DND-41 (cell line): ENCODE results near the gene GRM5.
"Not testable (repeated sequence)": the region's sequence is repeated elsewhere in the genome, so short reads cannot be mapped to it uniquely, and the experiment has no call there.

Experiments used
- ATAC-seq: fragments of 200-7000 bp; cut with Tn5 transposase; 3 replicates; pipeline ENCODE4 v1.9.1; 2021; ENCODE audit warnings: low read depth; ENCODE audit not compliant: insufficient read depth
- DNase-seq: peaks from one replicate; pipeline ENCODE4 v3.0.0-alpha.2; 2020
- H2AFZ ChIP-seq: 2 replicates; pipeline ENCODE4 v1.6.0; 2012; ENCODE audit warnings: low read depth, low read length
- H3K27ac ChIP-seq: 2 replicates; pipeline ENCODE4 v1.5.1; 2012; ENCODE audit warnings: low read length, inconsistent platforms
- H3K27me3 ChIP-seq: fragments of 200-600 bp; sonication (generic); 2 replicates; pipeline ENCODE4 v1.6.0; 2012; ENCODE audit warnings: low read length, mild to moderate bottlenecking, inconsistent platforms; ENCODE audit not compliant: insufficient read depth, poor library complexity
- H3K36me3 ChIP-seq: 2 replicates; pipeline ENCODE4 v1.5.1; 2012; ENCODE audit warnings: low read length, inconsistent platforms; ENCODE audit not compliant: insufficient read depth
- H3K4me1 ChIP-seq: 2 replicates; pipeline ENCODE4 v1.5.1; 2012; ENCODE audit warnings: mild to moderate bottlenecking, low read length; ENCODE audit not compliant: insufficient read depth
- H3K4me2 ChIP-seq: 2 replicates; pipeline ENCODE4 v1.6.0; 2012; ENCODE audit warnings: mild to moderate bottlenecking, moderate library complexity, low read length, inconsistent platforms; ENCODE audit not compliant: insufficient read depth
- H3K4me3 ChIP-seq, 2 experiments: fragments of 200-600 bp in 1 of 2; shearing (Covaris generic) in 1 of 2; 2 replicates each; pipeline ENCODE4 v1.5.1; 2012 to 2016; ENCODE audit warnings: inconsistent platforms in 2 of 2, low read length in 2 of 2, mild to moderate bottlenecking in 2 of 2, low read depth in 1 of 2, moderate library complexity in 1 of 2
- H3K79me2 ChIP-seq: 2 replicates; pipeline ENCODE4 v1.6.0; 2012; ENCODE audit warnings: low read length, inconsistent platforms; ENCODE audit not compliant: insufficient read depth
- H3K9ac ChIP-seq: 2 replicates; pipeline ENCODE4 v1.6.0; 2012; ENCODE audit warnings: low read depth, mild to moderate bottlenecking, inconsistent platforms, low read length, moderate library complexity
- H3K9me3 ChIP-seq: 2 replicates; pipeline ENCODE4 v1.5.1; 2012; ENCODE audit warnings: low read length, moderate library complexity, mild to moderate bottlenecking, inconsistent platforms; ENCODE audit not compliant: insufficient read depth, severe bottlenecking
- H4K20me1 ChIP-seq: 2 replicates; pipeline ENCODE4 v1.6.0; 2012; ENCODE audit warnings: low read length; ENCODE audit not compliant: insufficient read depth
- EZH2 ChIP-seq: IDR thresholded peaks from 3 replicates; pipeline ENCODE4 v1.6.1; 2012; ENCODE audit warnings: borderline replicate concordance, low read depth, mild to moderate bottlenecking, moderate library complexity, low read length, inconsistent platforms; ENCODE audit not compliant: severe bottlenecking
- TF ChIP-seq, protein P1 (sequence below): IDR thresholded peaks from 2 replicates; pipeline ENCODE4 v1.5.1; 2012; ENCODE audit warnings: borderline replicate concordance, low read length, moderate library complexity, mild to moderate bottlenecking; ENCODE audit not compliant: poor library complexity, severe bottlenecking; ENCODE audit errors: extremely low read depth

Gene GRM5

DNA sequence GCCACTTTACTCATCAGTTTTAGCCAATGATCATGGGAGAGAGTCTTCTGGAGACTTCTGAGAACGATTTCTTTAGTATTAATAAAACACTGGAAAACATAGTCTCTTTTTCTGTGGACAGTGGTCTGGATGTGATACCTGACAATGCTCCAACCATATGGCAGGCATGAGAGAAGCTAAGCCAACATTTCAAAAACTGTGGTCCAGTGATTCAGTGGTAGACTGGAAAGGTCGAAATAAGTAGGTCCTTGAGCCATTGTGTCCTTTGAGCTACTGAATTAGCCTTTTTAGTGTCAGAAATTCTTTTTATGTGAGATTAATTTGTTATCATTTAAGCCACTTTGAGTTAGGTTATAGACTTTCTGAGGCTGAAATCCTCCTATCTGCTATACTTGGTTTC, 530.5 kb downstream of the GRM5 start:
- TF ChIP-seq EZH2, result no peak
- TF ChIP-seq, protein P1, sequence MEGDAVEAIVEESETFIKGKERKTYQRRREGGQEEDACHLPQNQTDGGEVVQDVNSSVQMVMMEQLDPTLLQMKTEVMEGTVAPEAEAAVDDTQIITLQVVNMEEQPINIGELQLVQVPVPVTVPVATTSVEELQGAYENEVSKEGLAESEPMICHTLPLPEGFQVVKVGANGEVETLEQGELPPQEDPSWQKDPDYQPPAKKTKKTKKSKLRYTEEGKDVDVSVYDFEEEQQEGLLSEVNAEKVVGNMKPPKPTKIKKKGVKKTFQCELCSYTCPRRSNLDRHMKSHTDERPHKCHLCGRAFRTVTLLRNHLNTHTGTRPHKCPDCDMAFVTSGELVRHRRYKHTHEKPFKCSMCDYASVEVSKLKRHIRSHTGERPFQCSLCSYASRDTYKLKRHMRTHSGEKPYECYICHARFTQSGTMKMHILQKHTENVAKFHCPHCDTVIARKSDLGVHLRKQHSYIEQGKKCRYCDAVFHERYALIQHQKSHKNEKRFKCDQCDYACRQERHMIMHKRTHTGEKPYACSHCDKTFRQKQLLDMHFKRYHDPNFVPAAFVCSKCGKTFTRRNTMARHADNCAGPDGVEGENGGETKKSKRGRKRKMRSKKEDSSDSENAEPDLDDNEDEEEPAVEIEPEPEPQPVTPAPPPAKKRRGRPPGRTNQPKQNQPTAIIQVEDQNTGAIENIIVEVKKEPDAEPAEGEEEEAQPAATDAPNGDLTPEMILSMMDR, result no peak
- Histone ChIP-seq H3K9me3 (no peaks in the 10 kb centered on the region), H3K4me2 (no peak overlapping the region), H3K4me3 (no peak overlapping the region), H3K9ac (no peak overlapping the region), H4K20me1 (no peaks in the 10 kb centered on the region), H3K79me2 (no peaks in the 10 kb centered on the region), H2AFZ (no peak overlapping the region), H3K27me3 (no peaks in the 10 kb centered on the region), H3K36me3 (no peaks in the 10 kb centered on the region), H3K4me1 (no peaks in the 10 kb centered on the region), H3K27ac (no peak overlapping the region)
- DNase-seq, result no peak
- ATAC-seq, result no peak

DNA sequence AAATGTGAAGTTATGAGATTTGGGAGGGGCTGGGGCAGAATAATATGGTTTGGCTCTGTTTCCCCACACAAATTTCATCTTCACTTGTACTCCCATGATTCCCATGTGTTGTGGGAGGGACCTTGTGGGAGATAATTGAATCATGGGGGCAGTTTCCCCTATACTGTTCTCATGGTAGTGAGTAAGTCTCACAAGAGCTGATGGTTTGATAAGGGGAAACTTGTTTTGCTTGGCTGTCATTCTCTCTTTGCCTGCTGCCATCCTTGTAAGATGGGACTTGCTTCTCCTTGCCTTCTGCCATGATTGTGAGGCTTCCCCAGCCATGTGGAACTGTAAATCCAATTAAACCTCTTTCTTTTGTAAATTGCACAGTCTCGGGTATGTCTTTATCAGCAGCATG, 531.1 kb downstream of the GRM5 start:
- H3K79me2 ChIP-seq, H3K36me3 ChIP-seq, H3K9me3 ChIP-seq, DNase-seq, H3K4me1 ChIP-seq, ATAC-seq, H3K27me3 ChIP-seq, H2AFZ ChIP-seq, H4K20me1 ChIP-seq, H3K4me3 ChIP-seq, H3K9ac ChIP-seq, H3K4me2 ChIP-seq, H3K27ac ChIP-seq: not testable (repeated sequence)

DNA sequence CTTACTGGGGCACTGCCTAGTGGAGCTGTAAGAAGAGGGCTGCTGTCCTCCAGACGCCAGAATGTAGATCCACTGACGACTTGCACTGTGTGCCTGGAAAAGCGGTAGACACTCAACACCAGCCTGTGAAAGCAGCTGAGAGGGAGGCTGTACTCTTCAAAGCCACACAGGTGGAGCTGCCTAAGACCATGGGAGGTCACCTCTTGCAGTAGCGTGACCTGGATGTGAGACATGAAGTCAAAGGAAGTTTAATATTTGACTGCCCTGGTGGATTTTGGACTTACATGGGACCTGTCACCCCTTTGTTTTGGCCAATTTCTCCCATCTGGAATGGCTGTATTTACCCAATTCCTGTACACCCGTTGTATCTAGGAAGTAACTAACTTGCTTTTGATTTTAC, 531.6 kb downstream of the GRM5 start:
- Histone ChIP-seq H3K27ac (no peak overlapping the region), H2AFZ (no peak overlapping the region), H4K20me1 (no peaks in the 10 kb centered on the region), H3K27me3 (no peaks in the 10 kb centered on the region), H3K4me3 (no peak overlapping the region), H3K4me1 (no peaks in the 10 kb centered on the region), H3K36me3 (no peaks in the 10 kb centered on the region), H3K4me2 (no peak overlapping the region), H3K79me2 (no peaks in the 10 kb centered on the region), H3K9me3 (no peaks in the 10 kb centered on the region), H3K9ac (no peak overlapping the region)
- ATAC-seq (no peak), DNase-seq (no peak)
- TF ChIP-seq EZH2, result no peak
- TF ChIP-seq, protein P1, result no peak

- Histone ChIP-seq H3K4me1 (no peaks in the 10 kb centered on the region), H2AFZ (no peak overlapping the region), H3K27me3 (no peaks in the 10 kb centered on the region), H3K9ac (no peak overlapping the region), H3K27ac (no peak overlapping the region), H3K79me2 (no peaks in the 10 kb centered on the region), H3K9me3 (no peaks in the 10 kb centered on the region), H3K4me2 (no peak overlapping the region), H3K4me3 (no peak overlapping the region), H4K20me1 (no peaks in the 10 kb centered on the region), H3K36me3 (no peaks in the 10 kb centered on the region)
- TF ChIP-seq, protein P1, result no peak
- TF ChIP-seq EZH2, result no peak
- DNase-seq (no peak), ATAC-seq (no peak)
Observed at GRCh38 chr11:88533001-88533400, 532.8 kb downstream of the GRM5 start.
